ENCODE results near the gene NT5C1B.

- no peak for TF ChIP-seq CTCF (conservative IDR thresholded peaks at IDR 0.05; ENCODE audit: low read length)
- no peak for TF ChIP-seq EZH2phosphoT487 (IDR thresholded peaks at IDR 0.05; ENCODE audit: borderline replicate concordance, low read depth, low read length)
These were observed 71.0 kb downstream of the NT5C1B start for GRCh38 chr2:18518116-18519111.
